CD4-positive, alpha-beta T cell treated with Interleukin-21 for 1 hour (primary cell): ENCODE data around the gene MYO3B.
"Not testable (repeated sequence)": the region's sequence is repeated elsewhere in the genome, so short reads cannot be mapped to it uniquely, and the experiment has no call there.

Experiments
- DNase-seq: peaks from one replicate; pipeline ENCODE4 v3.0.0-alpha.2; 2020

MYO3B gene

GRCh38 chr2:170660409-170660808 is 482.5 kb downstream of the MYO3B start:
- DNase-seq = no peak

- no peak for DNase-seq
These were observed 487.8 kb downstream of the MYO3B start for GRCh38 chr2:170665743-170666142.

GRCh38 chr2:170669909-170670308 is 492.0 kb downstream of the MYO3B start:
- no peak for DNase-seq

GRCh38 chr2:170670651-170671050 is 492.7 kb downstream of the MYO3B start:
- DNase-seq = no peak

GRCh38 chr2:170671079-170671478 is 493.1 kb downstream of the MYO3B start:
- DNase-seq = no peak

GRCh38 chr2:170674282-170674681 is 496.3 kb downstream of the MYO3B start:
- DNase-seq = not testable (repeated sequence)

- no peak for DNase-seq
These were observed 497.8 kb downstream of the MYO3B start for GRCh38 chr2:170675701-170676100.

GRCh38 chr2:170679607-170680079 is 501.7 kb downstream of the MYO3B start:
- no peak for DNase-seq

- DNase-seq = no peak
These were observed 502.4 kb downstream of the MYO3B start for GRCh38 chr2:170680172-170680941.

GRCh38 chr2:170681311-170681710 is 503.4 kb downstream of the MYO3B start:
- no peak for DNase-seq

GRCh38 chr2:170685591-170685990 is 507.6 kb downstream of the MYO3B start:
- no peak for DNase-seq

GRCh38 chr2:170689481-170689880 is 511.5 kb downstream of the MYO3B start:
- DNase-seq = no peak

GRCh38 chr2:170690640-170691039 is 512.7 kb downstream of the MYO3B start:
- no peak for DNase-seq

- DNase-seq = no peak
These were observed 516.4 kb downstream of the MYO3B start for GRCh38 chr2:170694316-170694715.

- DNase-seq = no peak
These were observed 517.8 kb downstream of the MYO3B start for GRCh38 chr2:170695521-170696410.

GRCh38 chr2:170696948-170697347 is 519.0 kb downstream of the MYO3B start:
- DNase-seq = no peak

GRCh38 chr2:170701011-170701410 is 523.1 kb downstream of the MYO3B start:
- no peak for DNase-seq

- DNase-seq = no peak
These were observed 526.0 kb downstream of the MYO3B start for GRCh38 chr2:170703776-170704476.
